ENCODE data around the gene SCN3B.

Gene SCN3B

DNA sequence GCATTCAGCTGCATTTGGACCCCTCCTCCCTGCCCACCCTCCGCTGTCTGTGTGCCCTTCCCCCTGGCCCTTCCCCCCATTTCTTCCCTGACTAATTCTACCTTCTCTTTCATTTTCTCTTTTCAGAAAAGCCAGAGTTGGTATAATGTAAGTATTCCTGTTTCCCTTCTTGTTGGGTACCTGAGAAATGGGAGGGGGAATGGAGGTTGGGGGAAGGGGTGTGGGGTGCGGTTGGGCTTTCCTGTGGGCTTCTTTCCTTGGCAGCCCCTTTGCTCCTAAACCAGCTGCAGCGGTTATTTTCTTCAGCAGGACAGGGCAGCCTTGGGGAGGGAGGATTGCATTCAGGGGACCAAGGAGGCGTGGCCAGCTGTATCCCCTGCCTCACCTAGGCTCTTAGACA, 70.2 kb downstream of the SCN3B start:
- no peak for TF ChIP-seq CTCF (conservative IDR thresholded peaks at IDR 0.05)
- no peak overlapping the region for H3K27ac ChIP-seq

- TF ChIP-seq CTCF (conservative IDR thresholded peaks at IDR 0.05): no peak
- no peak overlapping the region for H3K27ac ChIP-seq
These were observed 71.4 kb downstream of the SCN3B start for GRCh38 chr11:123582992-123583504.

DNA sequence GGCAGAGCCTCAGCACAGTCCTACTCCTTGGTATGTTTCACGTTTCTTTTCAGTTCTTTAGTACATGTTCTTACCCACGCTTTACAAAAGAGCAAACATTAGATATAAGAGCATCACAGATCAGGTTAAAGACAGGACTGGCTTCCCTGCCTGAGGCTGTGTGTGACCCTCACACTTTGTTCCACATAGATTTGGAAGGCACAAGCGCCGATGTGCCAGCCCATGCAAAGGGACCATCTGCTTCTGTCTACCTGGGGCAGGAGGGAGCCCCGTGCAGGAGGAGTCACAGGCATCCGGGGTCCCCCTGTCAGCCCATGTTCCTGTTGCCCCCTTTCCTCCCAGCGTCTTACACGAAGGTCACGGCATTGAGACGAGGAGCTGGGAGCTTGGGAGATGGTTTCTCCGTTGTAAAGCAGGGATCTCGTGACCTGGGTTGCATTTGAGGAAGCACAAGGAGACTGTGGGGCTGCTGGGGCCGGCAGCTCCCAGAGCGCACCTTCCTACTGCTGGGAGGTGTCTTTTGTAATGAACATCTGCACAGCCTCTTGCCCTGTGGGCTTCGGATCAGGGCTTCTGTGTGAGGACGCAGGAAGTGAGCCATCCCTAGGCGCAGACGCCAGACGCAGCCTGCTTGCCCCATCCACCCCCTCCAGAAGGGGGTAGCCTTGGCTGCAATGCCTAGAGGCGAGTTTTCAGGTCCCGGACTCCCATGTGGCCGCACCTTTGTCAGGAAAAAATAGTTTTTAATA, 72.6 kb downstream of the SCN3B start:
- H3K27ac ChIP-seq: no peak overlapping the region
- TF ChIP-seq CTCF (conservative IDR thresholded peaks at IDR 0.05): no peak

DNA sequence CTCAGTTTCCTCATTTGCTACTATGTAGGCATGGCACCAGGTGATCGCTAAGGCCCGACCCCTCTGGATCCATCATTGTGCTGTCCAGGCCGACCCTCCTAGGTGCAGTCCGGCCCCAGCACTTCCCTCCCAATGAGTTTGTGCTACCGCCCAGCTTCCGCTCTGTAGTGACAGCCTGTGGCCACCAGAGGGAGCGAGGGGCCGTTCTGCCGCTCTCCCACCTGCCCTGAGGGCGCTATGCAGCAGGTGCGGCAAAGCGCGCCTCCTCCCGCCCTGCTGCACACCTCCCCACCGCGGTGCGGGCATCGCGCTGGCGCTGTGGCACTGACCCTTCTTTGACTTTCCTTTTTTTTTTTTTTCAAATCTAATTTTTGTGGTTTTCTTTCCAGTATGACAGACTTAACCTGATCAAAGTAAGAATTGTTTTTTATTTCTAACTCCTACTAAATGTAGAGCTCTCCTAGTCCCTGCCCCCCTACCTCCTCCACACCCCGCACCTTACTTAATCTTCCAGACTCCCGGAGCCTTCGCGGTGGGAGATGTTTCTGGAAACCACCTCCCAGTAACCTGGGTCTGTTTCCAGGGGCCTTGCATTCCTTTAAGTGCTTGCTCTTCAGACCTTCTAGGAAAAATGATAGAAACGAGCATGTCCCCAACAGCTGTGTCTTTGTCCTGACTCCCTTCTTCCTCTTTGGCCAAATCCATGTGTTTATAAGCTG, 73.7 kb downstream of the SCN3B start:
- peak; percentile 99 for TF ChIP-seq CTCF (conservative IDR thresholded peaks at IDR 0.05)
- no peak overlapping the region for H3K27ac ChIP-seq

- no peak overlapping the region for H3K27ac ChIP-seq
- no peak for TF ChIP-seq CTCF (conservative IDR thresholded peaks at IDR 0.05)
These were observed 74.3 kb downstream of the SCN3B start for GRCh38 chr11:123580137-123580536.

- no peak for TF ChIP-seq CTCF (conservative IDR thresholded peaks at IDR 0.05)
- H3K27ac ChIP-seq: no peak overlapping the region
These were observed 75.0 kb downstream of the SCN3B start for GRCh38 chr11:123579482-123579812.
